GM18867 (cell line): ENCODE results near the gene SEC61A1.

Experiments used
- ATAC-seq: cut with Tn5 transposase; IDR thresholded peaks from one replicate; pipeline ENCODE4 v1.9.1; 2021; ENCODE audit warnings: mild to moderate bottlenecking, moderate library complexity; ENCODE audit not compliant: unreplicated experiment

The SEC61A1 gene

DNA sequence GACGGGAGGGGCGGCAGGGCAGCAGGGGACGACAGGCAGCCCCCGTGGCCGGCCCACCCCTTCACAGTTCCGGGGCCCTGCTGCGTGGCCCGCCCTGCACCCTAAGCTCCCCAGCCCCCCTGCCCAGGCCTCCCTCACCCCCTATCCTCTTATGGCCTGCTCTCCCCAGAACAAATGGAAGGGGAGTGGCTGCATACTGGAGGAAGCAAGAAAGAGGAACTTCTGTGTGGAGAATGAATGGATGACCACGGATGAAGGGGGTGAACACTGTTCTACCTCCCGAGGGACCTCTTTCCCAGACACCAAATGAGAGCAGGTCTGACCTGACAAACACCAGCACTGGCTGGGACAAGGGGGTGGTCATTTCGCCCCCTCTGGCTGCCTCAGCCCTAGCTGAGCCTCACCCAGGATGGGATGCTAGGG lies 25.0 kb downstream of the SEC61A1 start:
- no peak for ATAC-seq

DNA sequence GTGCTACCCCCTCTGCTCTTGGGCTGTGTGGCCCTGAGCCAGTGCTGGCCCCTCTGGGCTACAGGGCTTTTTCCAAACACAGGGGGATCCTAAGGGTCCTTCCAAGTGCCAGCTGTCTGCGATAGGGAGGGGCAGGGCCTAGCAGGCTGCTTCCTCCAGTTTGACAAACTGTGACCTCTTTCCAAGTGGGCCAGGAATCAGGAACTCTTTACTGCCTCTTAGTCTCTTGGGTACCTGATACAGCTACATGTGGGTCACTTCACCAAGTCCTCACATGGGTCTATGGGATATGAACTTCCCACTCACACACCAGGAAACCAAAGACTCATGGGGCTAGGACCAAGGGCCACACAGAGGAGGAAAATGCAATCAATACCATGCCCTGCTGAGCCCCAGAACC lies 25.4 kb downstream of the SEC61A1 start:
- ATAC-seq, result no peak

- no peak for ATAC-seq
Observed at GRCh38 chr3:128078322-128078721, 26.1 kb downstream of the SEC61A1 start.

DNA sequence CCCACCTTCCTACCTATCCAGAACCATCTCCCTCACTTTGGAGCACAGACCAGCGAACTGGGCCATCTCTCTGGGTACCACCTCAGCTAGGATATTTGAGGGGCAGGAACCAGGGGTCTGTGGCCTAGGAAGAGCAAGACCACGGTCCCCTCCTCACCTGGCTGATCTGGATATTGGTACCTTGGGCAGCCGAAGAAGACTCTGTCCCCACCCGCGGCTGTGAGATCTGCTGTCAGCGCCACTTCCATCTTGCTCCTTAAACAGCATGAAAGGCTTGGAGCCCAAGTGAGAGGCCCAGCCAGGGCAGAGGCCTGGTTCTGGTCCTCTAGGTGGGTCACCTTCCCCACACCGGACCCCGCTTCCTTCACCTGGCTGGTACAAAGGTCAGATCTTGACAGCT lies 26.6 kb downstream of the SEC61A1 start:
- ATAC-seq, result no peak

GRCh38 chr3:128079823-128080222 lies 27.6 kb downstream of the SEC61A1 start:
- ATAC-seq, result no peak

- ATAC-seq, result no peak
Observed at GRCh38 chr3:128080323-128081080, 28.3 kb downstream of the SEC61A1 start.

- ATAC-seq, result no peak
Observed at GRCh38 chr3:128081226-128081625, 29.0 kb downstream of the SEC61A1 start.

GRCh38 chr3:128081846-128082245 lies 29.6 kb downstream of the SEC61A1 start:
- ATAC-seq, result no peak

GRCh38 chr3:128082546-128082945 lies 30.3 kb downstream of the SEC61A1 start:
- ATAC-seq, result no peak

DNA sequence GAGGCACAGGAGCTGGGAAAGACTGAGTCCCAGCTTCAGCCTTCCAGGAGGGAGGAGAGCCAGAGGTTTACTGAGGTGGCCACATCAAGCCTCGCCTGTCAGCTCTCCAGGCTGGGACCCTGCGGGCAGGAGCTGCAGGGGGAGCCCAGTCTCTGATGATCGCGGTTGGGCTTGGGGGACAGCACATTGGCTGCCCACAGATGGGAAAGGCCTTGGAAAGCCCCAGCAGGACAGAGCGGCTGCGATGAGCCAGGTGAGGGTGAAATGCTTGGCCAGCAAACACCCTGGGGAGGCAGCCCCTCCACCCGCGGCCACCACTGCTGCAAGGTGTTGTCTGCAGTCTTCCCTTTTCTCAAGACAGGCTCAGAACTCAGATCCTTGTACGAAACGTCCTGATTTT lies 31.2 kb downstream of the SEC61A1 start:
- ATAC-seq, result no peak

DNA sequence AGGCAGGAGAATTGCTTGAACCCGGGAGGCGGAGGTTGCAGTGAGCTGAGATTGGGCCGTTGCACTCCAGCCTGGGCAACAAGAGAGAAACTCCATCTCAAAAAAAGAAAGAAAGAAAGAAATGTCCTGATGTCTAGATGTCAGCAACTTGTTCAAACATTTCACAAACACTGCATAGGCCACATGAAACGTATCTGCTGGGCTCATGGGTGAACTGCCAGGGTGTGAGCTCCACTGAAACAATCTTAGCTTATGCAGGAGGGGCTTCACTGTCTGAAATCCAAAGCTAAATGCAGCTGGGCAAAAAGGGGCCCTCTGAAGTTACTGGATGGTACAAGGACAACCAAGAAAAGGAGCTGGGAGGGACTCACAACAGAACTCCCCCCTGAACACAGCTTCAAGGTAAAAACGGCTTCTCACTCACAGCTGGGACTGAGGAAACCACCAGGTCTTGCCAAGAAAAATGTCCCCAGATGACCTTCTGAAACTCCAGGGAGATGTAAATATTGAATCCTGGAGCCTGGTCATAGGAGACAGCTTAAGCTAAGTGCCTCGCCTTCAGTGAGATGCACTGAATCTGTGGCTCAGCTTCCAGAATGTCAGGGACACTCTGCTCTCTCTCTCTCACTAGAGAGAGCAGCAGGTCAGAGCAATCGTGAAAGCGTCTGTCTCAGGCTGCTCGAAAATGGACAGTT lies 31.9 kb downstream of the SEC61A1 start:
- ATAC-seq, result no peak

DNA sequence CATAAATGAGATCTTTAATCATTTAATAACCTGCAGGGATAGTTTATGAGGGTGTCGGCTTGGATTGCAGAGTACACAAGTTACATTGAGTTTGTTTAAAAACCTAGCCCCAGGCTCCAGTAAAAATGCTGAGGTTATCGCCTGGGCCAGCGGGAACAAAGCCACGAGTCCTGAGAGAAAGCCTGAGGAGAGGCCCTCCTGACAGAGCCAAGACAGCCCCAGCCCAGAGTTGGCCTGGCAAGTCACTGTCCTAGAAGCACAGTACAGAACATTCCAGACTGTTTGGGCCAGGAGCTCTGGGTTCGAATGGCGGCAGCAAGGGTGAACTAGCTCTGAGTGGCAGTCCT lies 32.4 kb downstream of the SEC61A1 start:
- ATAC-seq, result no peak

GRCh38 chr3:128089135-128089534 lies 36.9 kb downstream of the SEC61A1 start:
- no peak for ATAC-seq

GRCh38 chr3:128091586-128091985 lies 39.3 kb downstream of the SEC61A1 start:
- no peak for ATAC-seq

DNA sequence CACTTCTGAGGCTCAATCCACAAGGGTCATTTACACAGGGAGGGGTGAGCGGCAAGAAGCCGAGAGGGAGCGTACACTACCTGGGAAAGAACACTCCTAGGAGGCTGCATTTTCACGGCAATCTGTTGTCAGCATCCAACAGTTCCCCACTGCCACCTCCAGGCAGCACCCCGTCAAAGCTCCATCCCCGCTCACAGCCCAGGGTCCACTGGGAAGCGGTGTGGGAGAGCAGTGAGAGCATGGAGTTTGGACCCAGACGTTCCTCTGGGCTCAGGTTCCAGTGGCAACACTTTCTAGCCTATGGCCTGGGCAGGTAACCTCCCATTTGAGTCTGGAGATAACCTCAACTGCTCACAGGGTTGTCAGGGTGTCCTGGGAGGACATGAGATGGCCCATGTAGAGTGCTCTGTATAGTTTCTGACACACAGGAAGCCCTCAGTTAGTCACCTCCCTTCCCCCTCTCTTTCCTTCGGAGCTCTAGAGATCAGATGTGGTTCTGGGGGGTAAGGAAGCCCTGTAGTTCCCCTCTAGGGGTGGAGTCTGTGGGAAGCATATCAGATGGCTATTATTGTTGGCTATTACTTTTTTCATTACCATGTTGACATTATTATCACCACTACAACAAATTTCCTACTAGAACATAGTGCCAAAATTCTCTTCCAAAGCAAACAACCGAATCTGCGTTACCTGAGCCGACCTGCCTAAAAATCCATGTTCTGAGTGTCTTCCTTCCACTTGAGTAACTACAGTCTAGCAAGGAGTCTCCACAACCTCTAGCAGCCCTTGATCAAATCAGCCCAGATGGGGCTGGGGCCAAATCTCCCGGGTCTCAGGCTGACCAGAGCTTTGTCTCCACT lies 42.3 kb downstream of the SEC61A1 start:
- no peak for ATAC-seq

- peak; percentile 77 for ATAC-seq
Observed at GRCh38 chr3:128095222-128095703, 43.0 kb downstream of the SEC61A1 start.

- no peak for ATAC-seq
Observed at GRCh38 chr3:128098234-128098633, 46.0 kb downstream of the SEC61A1 start.

DNA sequence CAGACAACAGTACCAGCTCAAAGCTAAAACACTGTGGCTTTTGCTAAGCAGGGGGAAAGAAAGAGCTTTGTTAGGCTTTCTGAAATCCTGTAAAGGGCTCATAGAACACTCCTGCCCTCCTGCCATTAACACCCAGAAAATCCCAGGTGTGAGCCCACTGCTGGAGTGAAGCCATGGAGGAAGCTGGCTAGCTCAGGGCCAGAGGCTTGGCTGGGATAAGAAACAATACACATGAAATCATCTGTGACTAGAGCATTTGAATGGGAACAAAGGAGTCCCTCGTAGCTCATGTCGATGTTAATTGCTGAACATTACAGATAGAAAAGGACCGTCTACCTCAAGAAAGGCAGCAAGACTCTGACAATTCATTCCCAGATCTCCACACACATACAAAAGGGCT lies 47.9 kb downstream of the SEC61A1 start:
- ATAC-seq, result no peak

- ATAC-seq, result no peak
Observed at GRCh38 chr3:128100638-128101037, 48.4 kb downstream of the SEC61A1 start.

DNA sequence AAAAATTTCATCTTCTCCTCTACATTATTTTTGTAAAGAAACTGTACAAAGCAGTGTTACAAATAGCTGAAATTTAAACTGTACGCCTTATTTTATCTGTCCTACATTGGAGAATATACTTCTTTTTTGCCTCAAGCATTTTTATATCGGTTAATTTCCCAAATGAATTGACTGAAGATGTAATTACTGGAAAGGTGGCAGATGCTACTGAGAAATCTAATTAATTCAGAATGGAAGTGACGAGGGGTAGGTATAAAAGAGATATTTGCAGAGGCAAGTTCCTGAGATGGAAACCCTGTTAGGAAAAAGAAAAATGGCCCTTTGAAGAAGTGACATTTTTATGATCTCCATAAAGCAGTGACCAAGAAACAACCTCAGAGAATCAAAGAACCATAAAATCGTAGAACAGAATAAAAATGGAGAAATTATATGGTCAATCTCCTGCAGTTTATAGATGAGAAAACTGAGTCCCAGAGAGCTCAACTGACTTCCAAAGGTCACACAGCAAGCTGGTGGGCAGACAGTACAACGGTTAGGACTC lies 51.0 kb downstream of the SEC61A1 start:
- ATAC-seq, result no peak

DNA sequence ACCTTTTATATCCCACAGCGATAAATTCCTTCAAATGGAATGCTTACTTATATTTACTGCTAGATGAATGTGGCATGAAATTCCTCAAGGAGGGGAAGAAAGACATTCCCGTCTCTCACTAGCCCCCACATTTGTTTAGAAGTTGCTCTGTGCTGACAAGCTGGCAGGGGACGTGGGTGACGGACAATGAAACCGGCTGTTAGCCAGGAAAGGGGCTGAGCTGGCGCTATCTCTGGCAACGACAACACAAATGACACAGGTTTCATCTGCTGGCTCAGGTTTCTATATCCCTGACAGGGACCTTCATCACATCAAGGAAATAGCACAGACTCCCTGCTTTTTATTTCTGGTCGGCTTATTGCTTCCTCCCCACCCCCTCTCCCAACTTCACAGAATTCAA lies 55.6 kb downstream of the SEC61A1 start:
- ATAC-seq, result no peak
